ENCODE data around the gene TUBA1B. TPM values are rescaled to one million over a fixed set of nuclear protein-coding genes. Genes with fewer than 3 reads are reported as not detected.

TUBA1B gene
- polyA plus RNA-seq, 3 donors from 2014 or later, result 477 to 869 (median 576) TPM

DNA sequence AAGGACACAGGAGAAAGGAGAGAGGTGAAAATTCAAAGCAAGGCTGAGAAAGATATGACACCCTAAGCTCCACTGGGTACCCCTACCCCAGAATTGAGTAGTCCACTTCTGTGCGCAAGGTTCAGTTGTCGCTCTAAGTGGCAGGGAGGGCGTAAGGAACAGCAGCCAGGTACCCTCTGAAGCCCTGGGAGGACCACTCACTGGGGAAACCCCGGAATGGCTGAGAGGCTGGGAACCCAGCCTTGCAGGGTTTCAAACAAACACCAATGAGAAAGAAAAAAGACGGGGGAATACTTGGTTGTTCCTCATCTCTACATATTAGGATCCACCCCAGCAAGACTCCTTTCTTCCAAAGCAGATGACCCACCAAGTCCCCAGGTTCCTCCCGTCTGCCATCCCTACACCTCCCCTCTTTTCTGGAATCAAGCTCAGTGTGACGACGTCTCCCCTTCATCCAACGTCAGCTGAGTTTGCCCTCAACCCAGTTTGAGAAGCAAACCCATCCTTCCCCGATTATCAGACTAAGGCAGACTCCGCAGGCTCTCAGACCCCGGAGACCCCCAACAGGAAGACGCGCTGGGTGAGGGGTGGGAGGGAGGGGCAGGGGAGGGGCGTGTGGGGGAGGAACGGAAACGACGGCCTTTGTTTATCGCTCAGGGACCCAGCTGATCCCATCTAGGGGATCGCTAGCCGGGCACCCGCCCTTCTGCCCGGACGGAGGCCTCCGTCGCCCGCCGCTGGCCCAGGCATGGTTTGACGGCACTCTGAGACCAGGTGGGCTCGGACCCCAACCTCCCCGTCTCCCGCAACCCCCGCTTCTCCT, 21.3 kb downstream of the TUBA1B start:
- Mint-ChIP-seq H3K4me3 (peak overlapping the region; percentile 96 to 98 (median 97)), H3K27ac (peak overlapping the region; percentile 95 to 99 (median 98)), H3K9me3 (no peaks in the 10 kb centered on the region), H3K36me3 (peaks cover 0 to 5% (median 0%) of the 10 kb centered on the region in 3 donors), H3K4me1 (peaks cover 39 to 50% of the 10 kb centered on the region in 2 donors), H3K27me3 (ENCODE audit: low read depth in 3 of 3) (peaks cover 8 to 12% (median 11%) of the 10 kb centered on the region in 3 donors)
- no peak for DNase-seq

DNA sequence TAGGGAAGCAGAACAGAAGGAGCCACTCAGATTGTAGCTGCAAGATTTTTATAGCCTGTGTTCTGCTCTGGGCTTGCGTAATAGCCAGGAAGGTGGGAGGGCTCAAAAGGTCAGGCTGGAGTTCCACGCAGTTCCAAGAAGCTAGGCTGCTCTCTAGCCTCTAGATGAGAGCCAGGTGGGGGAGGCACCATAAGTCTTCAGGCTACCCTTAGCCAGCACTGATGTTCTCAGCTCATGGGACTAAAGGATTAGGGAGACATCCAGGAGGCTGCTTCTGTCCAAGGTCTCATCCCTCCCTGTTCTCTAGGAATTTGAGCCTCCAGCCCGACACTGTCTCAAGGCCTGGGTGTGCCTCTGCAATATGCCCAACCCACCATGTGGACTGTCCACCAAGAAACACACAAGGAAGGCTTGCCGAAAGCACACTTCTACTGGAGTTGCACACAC, 22.2 kb downstream of the TUBA1B start:
- Mint-ChIP-seq H3K9me3 (no peaks in the 10 kb centered on the region), H3K27ac (peak overlapping the region; percentile 82 to 98 (median 96)), H3K27me3 (ENCODE audit: low read depth in 3 of 3) (peaks cover 8 to 12% (median 11%) of the 10 kb centered on the region in 3 donors), H3K4me3 (peak overlapping the region; percentile 96 to 98 (median 97)), H3K36me3 (peaks cover 0 to 12% (median 4%) of the 10 kb centered on the region in 3 donors), H3K4me1 (peaks cover 43 to 57% of the 10 kb centered on the region in 2 donors)
- DNase-seq, result no peak

DNA sequence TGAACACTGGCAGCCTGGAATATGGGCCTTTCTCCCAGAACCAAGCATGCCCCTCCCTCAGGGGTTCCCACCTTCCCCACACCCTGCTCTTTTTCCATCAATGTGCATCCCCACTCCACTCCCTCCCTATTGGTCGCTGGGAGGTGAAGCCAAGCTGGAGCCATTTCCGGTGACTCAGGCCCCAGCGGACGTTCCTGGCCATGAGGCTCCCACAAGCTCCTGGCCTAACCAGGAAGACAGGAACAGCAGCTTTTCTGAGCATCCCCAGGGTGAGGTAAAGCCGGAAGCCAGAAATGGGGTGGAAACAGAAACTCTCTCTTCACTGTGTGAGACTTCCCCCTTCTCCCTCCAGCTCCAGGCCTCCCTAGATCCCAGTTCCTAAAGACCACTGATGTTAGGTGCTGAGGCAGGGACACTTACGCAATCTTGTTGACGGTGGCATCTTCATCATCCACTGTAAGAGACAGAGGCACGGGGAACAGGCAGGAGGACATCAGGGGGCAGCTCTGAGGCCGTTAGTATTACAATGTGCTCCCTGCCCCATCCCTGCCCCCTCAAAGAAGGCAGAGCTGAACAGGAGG, 25.6 kb downstream of the TUBA1B start:
- H3K9me3 Mint-ChIP-seq, result no peaks in the 10 kb centered on the region
- H3K4me3 Mint-ChIP-seq, result no peak overlapping the region
- H3K36me3 Mint-ChIP-seq, result peaks cover 4 to 33% (median 10%) of the 10 kb centered on the region in 3 donors
- no peak overlapping the region for H3K27ac Mint-ChIP-seq
- peaks cover 6 to 10% (median 7%) of the 10 kb centered on the region in 3 donors for H3K27me3 Mint-ChIP-seq (ENCODE audit: low read depth in 3 of 3)
- DNase-seq, result no peak
- peaks cover 38 to 55% of the 10 kb centered on the region in 2 donors for H3K4me1 Mint-ChIP-seq

DNA sequence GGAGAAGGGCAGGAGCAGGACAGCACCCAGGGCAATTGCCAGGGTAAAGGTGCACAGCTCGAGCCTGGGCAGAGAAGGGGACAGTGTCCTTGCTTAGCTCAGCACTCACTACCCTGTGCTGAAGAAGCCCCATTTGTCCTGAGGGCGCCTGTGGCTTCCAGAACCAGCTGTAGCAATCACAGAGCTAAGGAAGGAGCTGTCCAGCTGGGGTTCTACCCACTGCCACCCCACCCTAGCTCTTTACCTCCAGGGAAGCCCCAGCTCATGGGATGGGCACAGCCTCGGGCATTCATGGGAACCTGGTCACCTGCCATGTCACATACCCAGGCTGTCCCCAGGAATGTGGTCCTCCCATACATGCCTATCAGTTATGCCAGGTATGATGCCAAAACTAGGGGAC, 26.4 kb downstream of the TUBA1B start:
- H3K4me1 Mint-ChIP-seq, result peaks cover 34 to 48% of the 10 kb centered on the region in 2 donors
- no peaks in the 10 kb centered on the region for H3K9me3 Mint-ChIP-seq
- no peak for DNase-seq
- peaks cover 7 to 40% (median 17%) of the 10 kb centered on the region in 3 donors for H3K36me3 Mint-ChIP-seq
- peak overlapping the region in 1 of 6 donors; percentile 40 for H3K27ac Mint-ChIP-seq
- peaks cover 2 to 8% (median 8%) of the 10 kb centered on the region in 3 donors for H3K27me3 Mint-ChIP-seq (ENCODE audit: low read depth in 3 of 3)
- no peak overlapping the region for H3K4me3 Mint-ChIP-seq

DNA sequence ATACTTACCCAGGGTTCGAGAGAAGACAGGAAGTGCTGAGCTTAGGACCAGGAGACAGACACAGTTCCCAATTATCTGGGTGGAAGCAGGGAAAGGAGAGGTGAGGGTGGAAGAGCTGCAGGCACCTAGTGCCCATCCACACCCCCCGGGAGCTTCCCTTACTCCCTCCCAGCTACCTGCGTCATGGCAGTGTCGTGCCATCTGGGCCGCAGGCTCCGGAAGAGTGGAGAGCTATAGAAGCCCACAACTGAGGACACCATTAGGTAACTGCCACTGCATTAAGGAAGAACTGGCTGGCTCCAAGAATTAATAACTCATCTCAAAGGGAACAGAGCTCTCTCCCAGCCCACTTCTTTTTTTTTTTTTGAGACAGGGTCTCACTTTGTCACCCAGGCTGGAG, 30.8 kb downstream of the TUBA1B start:
- H3K9me3 Mint-ChIP-seq, result no peaks in the 10 kb centered on the region
- H3K36me3 Mint-ChIP-seq, result peaks cover 10 to 57% (median 27%) of the 10 kb centered on the region in 3 donors
- H3K27ac Mint-ChIP-seq, result no peak overlapping the region
- DNase-seq, result no peak
- no peak overlapping the region for H3K4me3 Mint-ChIP-seq
- H3K27me3 Mint-ChIP-seq (ENCODE audit: low read depth in 3 of 3), result peaks cover under 1 to 7% (median 3%) of the 10 kb centered on the region in 3 donors
- H3K4me1 Mint-ChIP-seq, result peaks cover 6 to 16% of the 10 kb centered on the region in 2 donors

DNA sequence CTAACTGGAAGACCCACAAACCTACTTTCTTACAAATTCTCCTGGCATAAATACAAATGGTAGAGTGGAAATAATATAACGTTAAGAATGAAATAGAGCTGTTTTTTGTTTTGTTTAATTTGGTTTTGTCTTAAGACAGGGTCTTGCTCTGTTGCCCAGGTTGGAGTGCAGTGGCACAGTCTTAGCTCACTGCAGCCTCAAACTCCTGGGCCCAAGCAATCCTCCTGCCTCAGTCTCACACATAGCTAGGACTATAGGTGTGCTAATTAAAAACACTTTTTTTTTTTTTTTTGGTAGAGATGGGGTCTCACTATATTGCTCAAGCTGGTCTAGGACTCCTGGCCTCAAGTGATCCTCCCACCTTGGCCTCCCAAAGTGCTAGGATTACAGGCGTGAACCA, 32.5 kb downstream of the TUBA1B start:
- Mint-ChIP-seq H3K27ac (peak overlapping the region in 1 of 6 donors; percentile 19), H3K27me3 (ENCODE audit: low read depth in 3 of 3) (peaks cover 9 to 11% (median 10%) of the 10 kb centered on the region in 3 donors), H3K9me3 (no peaks in the 10 kb centered on the region), H3K4me3 (no peak overlapping the region), H3K36me3 (peaks cover 10 to 53% (median 20%) of the 10 kb centered on the region in 3 donors), H3K4me1 (peaks cover 8 to 18% of the 10 kb centered on the region in 2 donors)
- no peak for DNase-seq

DNA sequence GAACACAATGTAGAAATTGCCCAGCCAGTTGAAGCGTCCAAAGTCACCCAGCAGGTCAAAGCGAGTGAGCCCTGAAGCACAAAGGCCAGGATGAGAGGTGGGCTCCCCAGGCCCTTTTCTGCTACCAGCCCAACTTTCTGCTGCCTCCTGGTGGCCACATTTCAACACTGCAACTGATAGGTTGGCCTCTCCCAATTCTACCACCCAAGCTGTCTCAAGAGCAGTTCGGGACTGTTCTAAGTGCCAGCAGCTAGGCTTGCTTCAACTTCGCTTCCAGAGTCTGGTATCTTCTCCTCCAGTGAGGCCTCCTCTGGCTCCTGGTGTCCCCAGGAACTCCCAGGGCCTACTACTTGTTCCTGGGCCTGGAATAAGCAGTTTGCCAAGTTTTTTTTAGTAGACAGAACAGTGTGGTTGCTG, 33.2 kb downstream of the TUBA1B start:
- peaks cover 11 to 19% of the 10 kb centered on the region in 2 donors for H3K4me1 Mint-ChIP-seq
- peak; percentile 53 to 58 (median 55) for DNase-seq
- H3K9me3 Mint-ChIP-seq, result no peaks in the 10 kb centered on the region
- peaks cover 10 to 46% (median 20%) of the 10 kb centered on the region in 3 donors for H3K36me3 Mint-ChIP-seq
- H3K27me3 Mint-ChIP-seq (ENCODE audit: low read depth in 3 of 3), result peaks cover 12 to 17% (median 16%) of the 10 kb centered on the region in 3 donors
- H3K27ac Mint-ChIP-seq, result no peak overlapping the region
- H3K4me3 Mint-ChIP-seq, result no peak overlapping the region

DNA sequence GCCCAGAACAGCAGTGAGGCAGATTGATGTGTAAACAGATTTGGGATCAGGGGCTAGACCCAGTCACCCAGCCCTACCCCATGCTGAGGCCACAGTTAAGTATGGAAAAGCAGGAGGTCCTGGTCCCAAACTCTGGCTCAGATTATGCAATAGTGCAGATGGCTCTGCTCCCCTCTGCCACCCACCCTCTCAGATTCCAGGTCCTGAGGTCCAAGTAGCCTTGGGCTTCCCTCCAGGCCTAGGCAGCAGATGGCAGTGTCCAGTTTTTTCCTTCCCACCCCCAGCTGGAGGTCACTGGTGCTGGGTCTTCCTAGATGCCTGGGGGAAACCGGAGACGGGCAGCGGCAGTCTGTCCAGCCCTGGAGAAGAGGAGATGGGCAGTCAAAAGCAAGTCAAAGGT, 33.8 kb downstream of the TUBA1B start:
- no peak overlapping the region for H3K27ac Mint-ChIP-seq
- H3K4me1 Mint-ChIP-seq, result peaks cover 11 to 22% of the 10 kb centered on the region in 2 donors
- H3K9me3 Mint-ChIP-seq, result no peaks in the 10 kb centered on the region
- peaks cover 10 to 46% (median 20%) of the 10 kb centered on the region in 3 donors for H3K36me3 Mint-ChIP-seq
- no peak overlapping the region for H3K4me3 Mint-ChIP-seq
- peaks cover 12 to 20% (median 17%) of the 10 kb centered on the region in 3 donors for H3K27me3 Mint-ChIP-seq (ENCODE audit: low read depth in 3 of 3)
- no peak for DNase-seq

DNA sequence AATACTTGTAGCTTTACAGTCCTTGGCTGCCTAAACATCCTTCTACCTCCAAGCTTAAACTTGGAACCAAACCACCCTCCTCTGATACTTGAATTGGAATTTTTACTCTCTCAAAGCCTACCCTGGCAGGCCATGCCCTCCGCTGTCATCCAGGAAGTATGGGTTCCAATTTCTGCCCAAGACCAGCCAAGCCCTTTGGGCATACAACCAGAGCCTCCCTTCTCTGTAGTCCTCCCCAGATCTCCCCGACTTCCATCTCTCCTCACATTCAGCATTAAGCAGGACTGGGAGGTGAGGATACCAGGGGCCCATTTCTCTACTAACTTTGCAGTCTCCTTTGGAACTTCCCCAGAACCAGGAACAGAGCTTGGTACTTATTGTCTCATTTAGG, 36.2 kb downstream of the TUBA1B start:
- no peak for DNase-seq
- Mint-ChIP-seq H3K4me3 (peak overlapping the region in 4 of 5 donors; percentile 4 to 64 (median 19)), H3K9me3 (no peaks in the 10 kb centered on the region), H3K4me1 (peaks cover 31 to 44% of the 10 kb centered on the region in 2 donors), H3K36me3 (peaks cover 4 to 29% (median 12%) of the 10 kb centered on the region in 3 donors), H3K27me3 (ENCODE audit: low read depth in 3 of 3) (peaks cover 22 to 42% (median 26%) of the 10 kb centered on the region in 3 donors), H3K27ac (no peak overlapping the region)

DNA sequence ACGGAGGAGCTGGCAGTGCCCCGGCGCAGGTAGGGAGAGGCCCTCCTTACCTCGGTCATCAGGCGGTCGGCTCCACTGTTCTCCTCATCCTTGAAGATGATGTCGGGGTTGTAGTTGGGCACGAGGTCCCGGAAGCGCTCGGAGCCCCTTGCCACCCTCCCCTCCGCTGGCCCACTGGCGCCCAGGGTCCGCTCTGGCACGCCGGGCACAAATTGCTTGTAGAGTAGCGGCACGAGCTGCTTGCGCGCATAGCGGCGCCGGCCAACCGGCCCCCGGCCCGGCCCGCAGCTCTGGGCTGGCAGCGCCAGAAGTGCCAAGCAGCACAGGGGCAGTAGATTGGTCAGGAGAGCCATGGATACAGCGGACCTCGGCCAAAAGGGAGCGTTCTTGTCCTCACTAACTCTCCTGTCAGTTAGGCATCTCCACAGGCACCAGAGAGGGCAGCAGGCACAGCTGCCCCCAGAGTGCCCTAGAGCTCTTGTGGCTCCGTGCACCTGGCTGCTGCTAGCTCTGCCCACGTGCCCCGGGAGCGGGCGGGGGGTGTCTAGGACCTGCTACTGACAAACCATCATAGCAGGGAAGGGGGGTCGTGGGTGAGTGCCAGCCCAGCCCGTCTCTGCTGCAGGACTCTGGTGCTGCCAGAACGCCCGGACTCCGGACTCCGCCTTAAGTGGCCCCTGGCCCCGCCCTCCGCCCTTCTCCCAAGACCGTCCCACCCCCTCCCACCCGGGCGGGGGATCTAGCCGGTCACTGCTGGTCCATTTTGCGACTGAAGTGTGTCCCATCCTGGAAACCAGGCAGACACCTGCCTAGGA, 36.8 kb downstream of the TUBA1B start, which contains the start of gene DHH:
Gene DHH (minus strand): TSS at position 642 of the 815 bp plus-strand sequence. CDS start 289 bp downstream, at position 353.
- Mint-ChIP-seq H3K27ac (no peak within 1 kb of the TSS), H3K4me1 (peaks cover 35 to 49% of the 10 kb centered on the region in 2 donors), H3K36me3 (peaks cover 0 to 25% (median 10%) of the 10 kb centered on the region in 3 donors), H3K27me3 (ENCODE audit: low read depth in 3 of 3) (peaks cover 22 to 38% (median 30%) of the 10 kb centered on the region in 3 donors), H3K4me3 (peak within 1 kb of the TSS; percentile 8 to 64 (median 44)), H3K9me3 (no peaks in the 10 kb centered on the region)
- DNase-seq, result peak in 1 of 3 donors; percentile 14

DNA sequence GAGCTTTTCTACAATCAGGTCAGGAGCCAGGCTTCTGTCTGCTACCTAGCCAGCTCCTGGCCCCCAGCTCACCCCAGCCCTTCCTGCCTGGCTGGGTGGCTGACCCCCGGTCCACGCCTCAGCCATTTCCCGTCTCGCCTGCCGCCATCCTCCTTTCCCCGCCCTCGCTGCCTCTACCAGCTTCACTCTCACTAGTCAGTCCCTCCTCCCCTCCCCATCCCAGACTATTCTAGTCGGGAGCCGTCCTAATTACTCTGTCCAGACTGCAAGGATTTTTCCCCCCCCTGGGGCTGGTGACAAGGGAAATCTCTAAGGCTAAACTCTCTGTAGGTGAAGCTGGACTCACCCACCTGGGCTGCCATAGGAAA, 37.4 kb downstream of the TUBA1B start:
- H3K9me3 Mint-ChIP-seq, result no peaks in the 10 kb centered on the region

DNA sequence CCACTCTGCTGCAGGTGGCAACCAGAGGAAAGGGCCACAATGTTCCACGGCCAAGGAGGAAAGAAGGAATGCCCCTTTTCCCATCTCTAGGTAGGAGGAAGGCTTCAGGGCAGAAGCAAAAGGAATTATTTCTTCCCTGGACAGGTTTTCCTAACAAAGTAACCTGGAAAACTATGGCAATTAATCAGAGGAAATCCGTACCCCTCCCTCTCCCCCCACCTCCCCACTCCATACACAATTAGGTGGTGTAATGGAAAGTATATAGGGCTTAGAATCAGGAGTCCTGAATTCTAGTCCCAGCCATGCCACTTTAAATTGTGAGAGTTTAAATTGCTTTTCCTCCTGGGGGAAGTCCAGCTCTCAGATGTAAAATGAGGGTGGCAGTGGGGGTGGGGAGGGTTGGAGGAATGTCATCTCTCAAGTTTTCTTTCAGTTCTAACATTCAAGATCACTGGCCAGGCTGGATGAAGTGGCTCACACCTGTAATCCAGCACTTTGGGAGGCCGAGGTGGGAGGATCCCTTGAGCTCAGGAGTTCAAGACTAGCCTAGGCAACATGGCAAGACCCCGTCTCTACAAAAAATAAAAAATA, 38.3 kb downstream of the TUBA1B start:
- no peaks in the 10 kb centered on the region for H3K9me3 Mint-ChIP-seq
- no peak overlapping the region for H3K4me3 Mint-ChIP-seq
- no peak overlapping the region for H3K27ac Mint-ChIP-seq
- no peak for DNase-seq
- H3K27me3 Mint-ChIP-seq (ENCODE audit: low read depth in 3 of 3), result peaks cover 22 to 52% (median 31%) of the 10 kb centered on the region in 3 donors
- H3K4me1 Mint-ChIP-seq, result peaks cover 49 to 61% of the 10 kb centered on the region in 2 donors
- peaks cover 0 to 17% (median 4%) of the 10 kb centered on the region in 3 donors for H3K36me3 Mint-ChIP-seq

More for the DNA sequence above, 37.4 kb downstream of the TUBA1B start:
- peaks cover 22 to 43% (median 30%) of the 10 kb centered on the region in 3 donors for H3K27me3 Mint-ChIP-seq (ENCODE audit: low read depth in 3 of 3)
- peak overlapping the region in 4 of 5 donors; percentile 29 to 60 (median 48) for H3K4me3 Mint-ChIP-seq
- no peak overlapping the region for H3K27ac Mint-ChIP-seq
- no peak for DNase-seq
- peaks cover 0 to 25% (median 10%) of the 10 kb centered on the region in 3 donors for H3K36me3 Mint-ChIP-seq
- peaks cover 40 to 52% of the 10 kb centered on the region in 2 donors for H3K4me1 Mint-ChIP-seq

Measured in immature natural killer cell (primary cell).